Measurements from ENCODE around the gene KRT6B. TPM values are rescaled to one million over a fixed set of nuclear protein-coding genes. Genes with fewer than 3 reads are reported as not detected.

KRT6B gene
- total RNA-seq, 1 experiment from 2014 or later = not detected

GRCh38 chr12:52433501-52434080, 18.4 kb downstream of the KRT6B start (continued):
- no peak for TF ChIP-seq RAD21 (IDR thresholded peaks at IDR 0.05; ENCODE audit: low read depth)
- TF ChIP-seq REST (IDR thresholded peaks at IDR 0.05; ENCODE audit: low read depth) = no peak
- TF ChIP-seq MAX (IDR thresholded peaks at IDR 0.05) = no peak
- TF ChIP-seq CBX3 (IDR thresholded peaks at IDR 0.05; ENCODE audit: low read depth) = no peak
- no peak for TF ChIP-seq EZH2phosphoT487 (IDR thresholded peaks at IDR 0.05; ENCODE audit: borderline replicate concordance)
- no peak for TF ChIP-seq EZH2 (IDR thresholded peaks at IDR 0.05)
- no peak for TF ChIP-seq JUND (IDR thresholded peaks at IDR 0.05)
- no peak for TF ChIP-seq YY1 (IDR thresholded peaks at IDR 0.05; ENCODE audit: extremely low read depth, insufficient replicate concordance, low read depth, low read length)
- TF ChIP-seq POLR2A (IDR thresholded peaks at IDR 0.05; ENCODE audit: borderline replicate concordance, extremely low read depth, insufficient read depth, insufficient read length) = no peak

GRCh38 chr12:52432559-52433207, 19.3 kb downstream of the KRT6B start:
- BruUV-seq (replicated peaks) = no TSS peak
- Histone ChIP-seq H3K9me2 (ENCODE audit: insufficient read depth) (no peaks in the 10 kb centered on the region), H3K9ac (ENCODE audit: low read length) (no peak overlapping the region), H3K27ac (ENCODE audit: low read depth, low read length) (no peak overlapping the region), H3K36me3 (ENCODE audit: control insufficient read depth in 1 of 2, insufficient read depth in 2 of 2, low read length in 2 of 2) (no peaks in the 10 kb centered on the region), H3K4me2 (ENCODE audit: low read length) (no peak overlapping the region), H3K79me2 (ENCODE audit: insufficient read depth, low read length) (no peaks in the 10 kb centered on the region), H3K4me3 (replicated peaks in 1 of 2; ENCODE audit: low read depth in 1 of 2, low read length in 2 of 2) (no peak overlapping the region), H3K9me3 (ENCODE audit: control insufficient read depth in 1 of 2, insufficient read depth in 1 of 2, low read depth in 1 of 2, low read length in 2 of 2) (no peaks in the 10 kb centered on the region), H3K27me3 (ENCODE audit: insufficient read depth, low read length) (no peaks in the 10 kb centered on the region; the same call in 1 of the 2 replicates), H4K20me1 (ENCODE audit: insufficient read depth) (no peaks in the 10 kb centered on the region), H2AFZ (ENCODE audit: low read depth, low read length, poor library complexity, severe bottlenecking) (no peak overlapping the region), H3K4me1 (ENCODE audit: control insufficient read depth in 1 of 2, insufficient read depth in 2 of 2, low read length in 2 of 2) (peaks cover 0 to 28% of the 10 kb centered on the region in 2 experiments; a peak in 2 of 4 replicates)
- ChIA-PET RAD21 (ENCODE audit: low non-redundant PET in 1 of 2, low total read pairs in 2 of 2, uncharacterized antibody in 2 of 2, unreplicated experiment in 2 of 2) (no interaction called here), POLR2A (no interaction called here), CTCF (no interaction called here)
- no peak for TF ChIP-seq EZH2phosphoT487 (IDR thresholded peaks at IDR 0.05; ENCODE audit: borderline replicate concordance)
- no peak for TF ChIP-seq ATF3 (IDR thresholded peaks at IDR 0.05)
- no peak for TF ChIP-seq CEBPB (IDR thresholded peaks at IDR 0.05; ENCODE audit: low read depth)
- no peak for TF ChIP-seq ZFX (IDR thresholded peaks at IDR 0.05)
- TF ChIP-seq, protein P1, sequence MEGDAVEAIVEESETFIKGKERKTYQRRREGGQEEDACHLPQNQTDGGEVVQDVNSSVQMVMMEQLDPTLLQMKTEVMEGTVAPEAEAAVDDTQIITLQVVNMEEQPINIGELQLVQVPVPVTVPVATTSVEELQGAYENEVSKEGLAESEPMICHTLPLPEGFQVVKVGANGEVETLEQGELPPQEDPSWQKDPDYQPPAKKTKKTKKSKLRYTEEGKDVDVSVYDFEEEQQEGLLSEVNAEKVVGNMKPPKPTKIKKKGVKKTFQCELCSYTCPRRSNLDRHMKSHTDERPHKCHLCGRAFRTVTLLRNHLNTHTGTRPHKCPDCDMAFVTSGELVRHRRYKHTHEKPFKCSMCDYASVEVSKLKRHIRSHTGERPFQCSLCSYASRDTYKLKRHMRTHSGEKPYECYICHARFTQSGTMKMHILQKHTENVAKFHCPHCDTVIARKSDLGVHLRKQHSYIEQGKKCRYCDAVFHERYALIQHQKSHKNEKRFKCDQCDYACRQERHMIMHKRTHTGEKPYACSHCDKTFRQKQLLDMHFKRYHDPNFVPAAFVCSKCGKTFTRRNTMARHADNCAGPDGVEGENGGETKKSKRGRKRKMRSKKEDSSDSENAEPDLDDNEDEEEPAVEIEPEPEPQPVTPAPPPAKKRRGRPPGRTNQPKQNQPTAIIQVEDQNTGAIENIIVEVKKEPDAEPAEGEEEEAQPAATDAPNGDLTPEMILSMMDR (IDR thresholded peaks at IDR 0.05 in 2 of 3, conservative IDR thresholded peaks at IDR 0.05 in 1 of 3; ENCODE audit: borderline replicate concordance in 1 of 3, insufficient read depth in 1 of 3, low read depth in 2 of 3, low read length in 2 of 3) = no peak
- no peak for TF ChIP-seq EGR1 (IDR thresholded peaks at IDR 0.05; ENCODE audit: low read depth)
- no peak for TF ChIP-seq ZNF274 (IDR thresholded peaks at IDR 0.05; ENCODE audit: low read depth, low read length)
- TF ChIP-seq SRF (IDR thresholded peaks at IDR 0.05; ENCODE audit: low read depth) = no peak
- no peak for TF ChIP-seq ELF1 (IDR thresholded peaks at IDR 0.05; ENCODE audit: borderline replicate concordance, low read depth)
- no peak for TF ChIP-seq CBX3 (IDR thresholded peaks at IDR 0.05; ENCODE audit: low read depth)
- no peak for TF ChIP-seq FOSL1 (IDR thresholded peaks at IDR 0.05; ENCODE audit: low read depth)
- TF ChIP-seq POLR2AphosphoS5 (IDR thresholded peaks at IDR 0.05; ENCODE audit: low read depth, low read length) = no peak
- TF ChIP-seq JUND (IDR thresholded peaks at IDR 0.05) = no peak
- TF ChIP-seq EZH2 (IDR thresholded peaks at IDR 0.05) = no peak
- no peak for TF ChIP-seq RAD21 (IDR thresholded peaks at IDR 0.05; ENCODE audit: low read depth)
- DNase-seq (ENCODE audit: low read depth, low spot score) (no peak), ATAC-seq (no peak)
- intact Hi-C loops (cut with micrococcal nuclease) = no loop called here
